K562 (cell line): ENCODE results near the gene RBP3. TPM values are rescaled to one million over a fixed set of nuclear protein-coding genes. Genes with fewer than 3 reads are reported as not detected.

Experiments used
- ATAC-seq: fragments of 200-7000 bp; cut with Tn5 transposase; 3 replicates; pipeline ENCODE4 v1.9.1; 2020; ENCODE audit warnings: moderate library complexity
- BruUV-seq: library from RNA; stranded (reverse); fragments of 400-500 nt; replicated peaks from 2 replicates; lab custom pipeline; 2021; lab: Mats Ljungman, UMichigan
- CTCF ChIA-PET: fragments of 300-600 bp; formaldehyde crosslinking; extraction: SDS; loops from one replicate; lab custom pipeline; 2021; ENCODE audit warnings: low intra/inter-chr PET ratio; lab: Yijun Ruan, JAX
- POLR2A ChIA-PET: fragments of 300-600, 350-650 bp; sonication (Branson Sonifier 250); formaldehyde crosslinking; extraction: SDS; loops from one replicate; lab custom pipeline; 2021; ENCODE audit warnings: antibody characterized with exemption, inconsistent platforms; lab: Yijun Ruan, JAX
- DNase-seq, 4 experiments: peaks; one replicate each; pipeline versions ENCODE4 v3.0.0 to v3.0.0-alpha.2; 2011 to 2018; ENCODE audit warnings: low spot score in 3 of 4, mixed read lengths in 3 of 4; ENCODE audit errors: extremely low read depth in 1 of 4
- FAIRE-seq: peaks from 2 replicates; lab custom pipeline; 2011; peaks lifted over from hg19 to GRCh38; lab: Jason Lieb, UNC
- H2AFZ ChIP-seq: 2 replicates; pipeline ENCODE4 v1.6.0; 2011; ENCODE audit warnings: low read depth, low read length, control low read depth, inconsistent platforms
- H3K27ac ChIP-seq: fragments of 200-600 bp; 3 replicates; pipeline ENCODE4 v1.8.0; 2011; ENCODE audit warnings: low read depth, mild to moderate bottlenecking, control low read depth, inconsistent platforms, low read length, moderate library complexity, mixed read lengths; ENCODE audit errors: extremely low read depth
- H3K27me3 ChIP-seq, 2 experiments: fragments of 300-600 bp in 1 of 2; 2 replicates in 1 of 2; 3 replicates in 1 of 2; pipeline versions ENCODE4 v1.6.0 to v1.8.0; 2011; ENCODE audit warnings: inconsistent platforms in 2 of 2, low read length in 2 of 2, mild to moderate bottlenecking in 1 of 2, mixed read lengths in 1 of 2, moderate library complexity in 1 of 2; ENCODE audit not compliant: control insufficient read depth in 2 of 2, insufficient read depth in 2 of 2
- H3K36me3 ChIP-seq: fragments of 300-600 bp; 3 replicates; pipeline ENCODE4 v1.8.0; 2011; ENCODE audit warnings: mild to moderate bottlenecking, low read length, inconsistent platforms; ENCODE audit not compliant: control insufficient read depth, insufficient read depth
- H3K4me1 ChIP-seq, 2 experiments: fragments of 200-600 bp in 1 of 2; replicated peaks in 1 of 2; 2 replicates in 1 of 2; 3 replicates in 1 of 2; pipeline versions ENCODE4 v1.5.1 to v1.8.0; 2011; ENCODE audit warnings: inconsistent platforms in 2 of 2, low read length in 2 of 2, mild to moderate bottlenecking in 1 of 2, mixed read lengths in 1 of 2, moderate library complexity in 1 of 2; ENCODE audit not compliant: control insufficient read depth in 2 of 2, insufficient read depth in 2 of 2
- H3K4me2 ChIP-seq: 2 replicates; pipeline ENCODE4 v1.6.1; 2011; ENCODE audit warnings: low read length, control low read depth, inconsistent platforms, mixed read lengths; ENCODE audit not compliant: insufficient read depth
- H3K4me3 ChIP-seq: fragments of 200-600 bp; sonication (generic), shearing (Covaris generic); 2 replicates; pipeline ENCODE4 v1.5.1; 2016; ENCODE audit warnings: control low read depth, inconsistent platforms
- H3K79me2 ChIP-seq: fragments of 200-600 bp; 3 replicates; pipeline ENCODE4 v1.8.0; 2011; ENCODE audit warnings: low read length, inconsistent platforms; ENCODE audit not compliant: control insufficient read depth, insufficient read depth
- H3K9ac ChIP-seq, 2 experiments: 2 replicates each; pipeline versions ENCODE4 v1.6.0 to v1.6.1; 2011; ENCODE audit warnings: low read depth in 2 of 2, low read length in 2 of 2, control low read depth in 1 of 2, inconsistent platforms in 1 of 2, mild to moderate bottlenecking in 1 of 2, mixed read lengths in 1 of 2; ENCODE audit not compliant: insufficient read depth in 1 of 2
- H3K9me1 ChIP-seq: one replicate; pipeline ENCODE4 v1.6.0; 2011; ENCODE audit warnings: inconsistent platforms, mild to moderate bottlenecking, low read length, moderate library complexity; ENCODE audit not compliant: control insufficient read depth, insufficient read depth
- H3K9me3 ChIP-seq: replicated peaks from 2 replicates; pipeline ENCODE4 v1.5.1; 2011; ENCODE audit warnings: low read depth, low read length, inconsistent platforms; ENCODE audit not compliant: control insufficient read depth, insufficient read depth
- H4K20me1 ChIP-seq: replicated peaks from 2 replicates; pipeline ENCODE4 v1.6.1; 2011; ENCODE audit warnings: low read length, inconsistent platforms, mixed read lengths; ENCODE audit not compliant: control insufficient read depth, insufficient read depth
- HMGN3 ChIP-seq: IDR thresholded peaks from 2 replicates; pipeline ENCODE4 v1.6.1; 2011; ENCODE audit warnings: borderline replicate concordance, low read depth, mild to moderate bottlenecking, mixed read lengths, low read length; ENCODE audit not compliant: insufficient read length; ENCODE audit errors: extremely low read depth
- WGBS: fragments of 100-300 bp; shearing (Covaris generic); methylation state at CpG from one replicate; pipeline ENCODE4 v1.1.6; 2016; ENCODE audit warnings: low coverage, mixed read lengths; ENCODE audit not compliant: insufficient coverage; ENCODE audit errors: missing lambda C conversion rate; 5-methylcytosine and 5-hydroxymethylcytosine counted together
- in situ Hi-C: fragments of 300-500 bp; cut with MboI; formaldehyde crosslinking; loops from 4 replicates; pipeline ENCODE4 v1.15.0; 2018; ENCODE audit warnings: inconsistent platforms, mixed read lengths
- intact Hi-C: fragments of 100-400 bp; cut with micrococcal nuclease; formaldehyde crosslinking; loops from 2 replicates; pipeline ENCODE4 v1.14.2; 2022
- polyA plus RNA-seq, 8 experiments: library from polyadenylated mRNA; depleted of rRNA in 4 of 8; stranded (reverse) in 5 of 8; unstranded in 3 of 8; fragments of >200 nt; fragmentation: Nextera tagmentation in 2 of 8; fragmentation: Illumina TruSeq in 1 of 8; extraction: Ambion mirVana in 2 of 8; extraction: Trizol in 1 of 8; gene quantifications; 2 replicates each; pipeline versions ENCODE4 v1.2.1 to v1.2.3, GENCODE V29; 2011 to 2014; ENCODE audit warnings: inconsistent platforms in 1 of 8, missing spikeins in 1 of 8
- total RNA-seq, 7 experiments: library from RNA; depleted of rRNA in 6 of 7; stranded (reverse); fragments of >200 nt in 6 of 7; fragmentation: Illumina TruSeq in 2 of 7; extraction: Trizol in 2 of 7; gene quantifications; 2 replicates each; pipeline versions ENCODE4 v1.2.1 to v1.2.3, GENCODE V29; 2011 to 2021; ENCODE audit warnings: low replicate concordance in 1 of 7
- TF ChIP-seq, protein P1 (sequence below): fragments of 450-650 bp; IDR thresholded peaks from 2 replicates; pipeline ENCODE4 v1.6.1; 2014; ENCODE audit warnings: low read depth, mild to moderate bottlenecking, moderate library complexity, borderline replicate concordance

Gene RBP3
- total and polyA plus RNA-seq, 9 of the 15 experiments (the other 6 are each of a cell fraction or from before 2014, with no cell fraction given): not detected

DNA sequence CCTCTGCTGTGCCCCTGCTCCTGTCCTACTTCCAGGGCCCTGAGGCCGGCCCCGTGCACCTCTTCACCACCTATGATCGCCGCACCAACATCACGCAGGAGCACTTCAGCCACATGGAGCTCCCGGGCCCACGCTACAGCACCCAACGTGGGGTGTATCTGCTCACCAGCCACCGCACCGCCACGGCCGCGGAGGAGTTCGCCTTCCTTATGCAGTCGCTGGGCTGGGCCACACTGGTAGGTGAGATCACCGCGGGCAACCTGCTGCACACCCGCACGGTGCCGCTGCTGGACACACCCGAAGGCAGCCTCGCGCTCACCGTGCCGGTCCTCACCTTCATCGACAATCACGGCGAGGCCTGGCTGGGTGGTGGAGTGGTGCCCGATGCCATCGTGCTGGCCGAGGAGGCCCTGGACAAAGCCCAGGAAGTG, 1.8 kb downstream of the RBP3 start:
- Histone ChIP-seq H3K79me2 (no peaks in the 10 kb centered on the region), H2AFZ (no peak overlapping the region), H3K36me3 (no peaks in the 10 kb centered on the region), H3K4me2 (no peak overlapping the region), H3K9ac (no peak overlapping the region), H3K4me1 (peaks cover 0 to 26% of the 10 kb centered on the region in 2 experiments; a peak in 1 of 5 replicates), H3K9me3 (no peaks in the 10 kb centered on the region), H3K4me3 (no peak overlapping the region), H3K27me3 (peaks cover 45 to 87% of the 10 kb centered on the region in 2 experiments; a peak in 4 of 5 replicates), H3K9me1 (no peaks in the 10 kb centered on the region), H3K27ac (no peak overlapping the region), H4K20me1 (peaks cover 22% of the 10 kb centered on the region)
- in situ Hi-C loops (no loop called here), intact Hi-C loops (no loop called here)
- CTCF ChIA-PET: no interaction called here
- FAIRE-seq (no peak), DNase-seq (no peak), ATAC-seq (no peak)
- under 1% methylated on average over 29 of the region's 31 CpGs for WGBS
- BruUV-seq: no TSS peak
- POLR2A ChIA-PET: interaction anchor here (0.7 to 1.1 kb wide), 2 partner anchors 9 to 268 kb away, joined by 3 read pairs; no protein-coding TSS in a partner anchor
- peak; percentile 65 for TF ChIP-seq HMGN3
- TF ChIP-seq, protein P1, sequence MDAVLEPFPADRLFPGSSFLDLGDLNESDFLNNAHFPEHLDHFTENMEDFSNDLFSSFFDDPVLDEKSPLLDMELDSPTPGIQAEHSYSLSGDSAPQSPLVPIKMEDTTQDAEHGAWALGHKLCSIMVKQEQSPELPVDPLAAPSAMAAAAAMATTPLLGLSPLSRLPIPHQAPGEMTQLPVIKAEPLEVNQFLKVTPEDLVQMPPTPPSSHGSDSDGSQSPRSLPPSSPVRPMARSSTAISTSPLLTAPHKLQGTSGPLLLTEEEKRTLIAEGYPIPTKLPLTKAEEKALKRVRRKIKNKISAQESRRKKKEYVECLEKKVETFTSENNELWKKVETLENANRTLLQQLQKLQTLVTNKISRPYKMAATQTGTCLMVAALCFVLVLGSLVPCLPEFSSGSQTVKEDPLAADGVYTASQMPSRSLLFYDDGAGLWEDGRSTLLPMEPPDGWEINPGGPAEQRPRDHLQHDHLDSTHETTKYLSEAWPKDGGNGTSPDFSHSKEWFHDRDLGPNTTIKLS: no peak
- TF ChIP-seq, all 486 proteins: peak for 1
